OCI-LY1 (cell line): ENCODE data around the gene SPRR1B.

Experiments used
- H2AFZ ChIP-seq: fragments of 200-600 bp; sonication (generic), shearing (Covaris generic); 2 replicates; pipeline ENCODE4 v1.6.0; 2014; ENCODE audit warnings: antibody characterized with exemption, mild to moderate bottlenecking, low read length
- H3F3A ChIP-seq: fragments of 200-600 bp; sonication (generic), shearing (Covaris generic); 2 replicates; pipeline ENCODE4 v1.6.0; 2014; ENCODE audit warnings: mild to moderate bottlenecking, antibody characterized with exemption, low read length, moderate library complexity; ENCODE audit not compliant: insufficient read depth
- H3K27ac ChIP-seq: fragments of 200-600 bp; sonication (generic); 2 replicates; pipeline ENCODE4 v1.5.1; 2014; ENCODE audit warnings: low read length, mixed run types, mild to moderate bottlenecking, low read depth; ENCODE audit not compliant: poor library complexity, severe bottlenecking
- H3K27me3 ChIP-seq: fragments of 200-600 bp; sonication (generic); 2 replicates; pipeline ENCODE4 v1.6.0; 2014; ENCODE audit warnings: antibody characterized with exemption, mild to moderate bottlenecking, low read length, moderate library complexity; ENCODE audit not compliant: insufficient read depth
- H3K36me3 ChIP-seq: fragments of 200-600 bp; sonication (generic); 2 replicates; pipeline ENCODE4 v1.6.1; 2014; ENCODE audit warnings: mild to moderate bottlenecking, antibody characterized with exemption, low read length, moderate library complexity, mixed read lengths; ENCODE audit not compliant: insufficient read depth
- H3K4me1 ChIP-seq: fragments of 200-600 bp; sonication (generic); 2 replicates; pipeline ENCODE4 v1.5.1; 2014; ENCODE audit warnings: mild to moderate bottlenecking, low read length, moderate library complexity; ENCODE audit not compliant: insufficient read depth, severe bottlenecking
- H3K4me2 ChIP-seq: fragments of 200-600 bp; sonication (generic), shearing (Covaris generic); 2 replicates; pipeline ENCODE4 v1.6.1; 2014; ENCODE audit warnings: low read length
- H3K4me3 ChIP-seq: fragments of 200-600 bp; sonication (generic); 2 replicates; pipeline ENCODE4 v1.5.1; 2014; ENCODE audit warnings: low read length, low read depth, mild to moderate bottlenecking, mixed read lengths; ENCODE audit not compliant: poor library complexity, severe bottlenecking
- H3K79me2 ChIP-seq: fragments of 200-600 bp; shearing (Covaris generic); 2 replicates; pipeline ENCODE4 v1.6.1; 2016; ENCODE audit warnings: mixed run types, low read length, mixed read lengths; ENCODE audit not compliant: insufficient read depth
- H3K9ac ChIP-seq: fragments of 200-600 bp; sonication (generic), shearing (Covaris generic); 2 replicates; pipeline ENCODE4 v1.6.1; 2014; ENCODE audit warnings: mild to moderate bottlenecking, low read length, mixed read lengths
- H3K9me2 ChIP-seq: fragments of 200-600 bp; sonication (generic), shearing (Covaris generic); 2 replicates; pipeline ENCODE4 v1.6.1; 2014; ENCODE audit warnings: low read depth, mild to moderate bottlenecking, low read length, mixed read lengths
- H3K9me3 ChIP-seq: fragments of 200-600 bp; shearing (Covaris generic); 2 replicates; pipeline ENCODE4 v1.6.1; 2014; ENCODE audit warnings: low read length, mixed read lengths
- H4K20me1 ChIP-seq: fragments of 200-600 bp; sonication (generic), shearing (Covaris generic); 2 replicates; pipeline ENCODE4 v1.6.0; 2016; ENCODE audit warnings: mild to moderate bottlenecking, low read length; ENCODE audit not compliant: insufficient read depth
- EZH2 ChIP-seq: fragments of 200-600 bp; sonication (generic), shearing (Covaris generic); IDR thresholded peaks from 2 replicates; pipeline ENCODE4 v1.8.0; 2017; ENCODE audit warnings: borderline replicate concordance, mixed run types, mild to moderate bottlenecking, antibody characterized with exemption, low read length, moderate library complexity, mixed read lengths
- TF ChIP-seq, protein P1 (sequence below): fragments of 200-600 bp; sonication (generic), shearing (Covaris generic); IDR thresholded peaks from 2 replicates; pipeline ENCODE4 v1.5.1; 2017; ENCODE audit warnings: mild to moderate bottlenecking, antibody characterized with exemption, low read length, moderate library complexity, mixed read lengths

The SPRR1B gene

DNA sequence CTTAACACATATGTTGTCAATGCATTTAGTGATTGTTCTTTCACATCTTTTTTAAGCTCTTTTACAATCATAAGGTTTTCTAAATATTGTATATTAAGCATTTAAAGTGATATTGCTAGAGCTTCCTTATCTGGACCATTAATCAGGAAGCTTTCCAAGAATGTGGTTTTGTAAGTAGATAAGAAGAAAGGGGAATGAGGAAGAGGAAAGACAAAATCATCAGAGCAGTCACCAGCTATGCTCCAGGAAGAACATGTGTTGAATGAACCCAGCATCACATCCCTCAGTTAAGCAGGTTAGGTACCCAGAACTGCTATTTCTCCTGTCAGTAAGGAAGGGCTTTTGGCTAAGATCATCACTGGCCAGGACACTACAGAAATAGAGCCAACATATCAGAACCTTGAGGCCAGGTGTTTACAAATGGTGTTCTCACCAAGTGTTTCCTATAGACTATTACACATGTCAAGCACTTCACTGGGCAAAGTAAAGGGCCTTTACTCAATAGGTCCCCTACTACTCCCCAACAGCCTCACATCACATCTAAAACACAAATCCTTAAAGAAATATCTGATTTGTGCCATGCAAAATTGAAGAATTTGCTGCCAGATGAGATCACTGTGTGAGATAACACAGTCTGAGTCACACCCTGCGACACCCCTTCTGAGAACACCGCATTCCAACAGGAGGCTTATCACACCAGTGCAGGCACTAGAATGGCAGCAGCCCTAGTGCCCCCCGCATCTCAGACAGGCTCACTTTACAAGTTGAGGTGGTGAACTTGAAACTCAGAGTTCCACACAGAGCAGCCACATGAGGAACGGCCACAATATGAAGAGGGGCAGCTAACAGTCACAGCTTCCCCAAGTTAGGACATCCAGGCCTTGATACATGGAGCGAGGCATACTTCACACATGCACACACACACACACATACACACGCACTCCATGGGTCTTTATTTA, 28.1 kb downstream of the SPRR1B start:
- H3K79me2 ChIP-seq, result no peaks in the 10 kb centered on the region
- no peaks in the 10 kb centered on the region for H3F3A ChIP-seq
- no peak overlapping the region for H2AFZ ChIP-seq
- H3K27ac ChIP-seq, result no peak overlapping the region
- no peaks in the 10 kb centered on the region for H3K9me2 ChIP-seq
- H3K9ac ChIP-seq, result no peak overlapping the region
- no peaks in the 10 kb centered on the region for H3K27me3 ChIP-seq
- no peak overlapping the region for H3K4me2 ChIP-seq
- no peak for TF ChIP-seq EZH2
- TF ChIP-seq, protein P1, sequence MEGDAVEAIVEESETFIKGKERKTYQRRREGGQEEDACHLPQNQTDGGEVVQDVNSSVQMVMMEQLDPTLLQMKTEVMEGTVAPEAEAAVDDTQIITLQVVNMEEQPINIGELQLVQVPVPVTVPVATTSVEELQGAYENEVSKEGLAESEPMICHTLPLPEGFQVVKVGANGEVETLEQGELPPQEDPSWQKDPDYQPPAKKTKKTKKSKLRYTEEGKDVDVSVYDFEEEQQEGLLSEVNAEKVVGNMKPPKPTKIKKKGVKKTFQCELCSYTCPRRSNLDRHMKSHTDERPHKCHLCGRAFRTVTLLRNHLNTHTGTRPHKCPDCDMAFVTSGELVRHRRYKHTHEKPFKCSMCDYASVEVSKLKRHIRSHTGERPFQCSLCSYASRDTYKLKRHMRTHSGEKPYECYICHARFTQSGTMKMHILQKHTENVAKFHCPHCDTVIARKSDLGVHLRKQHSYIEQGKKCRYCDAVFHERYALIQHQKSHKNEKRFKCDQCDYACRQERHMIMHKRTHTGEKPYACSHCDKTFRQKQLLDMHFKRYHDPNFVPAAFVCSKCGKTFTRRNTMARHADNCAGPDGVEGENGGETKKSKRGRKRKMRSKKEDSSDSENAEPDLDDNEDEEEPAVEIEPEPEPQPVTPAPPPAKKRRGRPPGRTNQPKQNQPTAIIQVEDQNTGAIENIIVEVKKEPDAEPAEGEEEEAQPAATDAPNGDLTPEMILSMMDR, result no peak
- no peaks in the 10 kb centered on the region for H3K4me1 ChIP-seq
- H4K20me1 ChIP-seq, result no peaks in the 10 kb centered on the region
- H3K9me3 ChIP-seq, result no peaks in the 10 kb centered on the region
- H3K4me3 ChIP-seq, result no peak overlapping the region
- no peaks in the 10 kb centered on the region for H3K36me3 ChIP-seq

DNA sequence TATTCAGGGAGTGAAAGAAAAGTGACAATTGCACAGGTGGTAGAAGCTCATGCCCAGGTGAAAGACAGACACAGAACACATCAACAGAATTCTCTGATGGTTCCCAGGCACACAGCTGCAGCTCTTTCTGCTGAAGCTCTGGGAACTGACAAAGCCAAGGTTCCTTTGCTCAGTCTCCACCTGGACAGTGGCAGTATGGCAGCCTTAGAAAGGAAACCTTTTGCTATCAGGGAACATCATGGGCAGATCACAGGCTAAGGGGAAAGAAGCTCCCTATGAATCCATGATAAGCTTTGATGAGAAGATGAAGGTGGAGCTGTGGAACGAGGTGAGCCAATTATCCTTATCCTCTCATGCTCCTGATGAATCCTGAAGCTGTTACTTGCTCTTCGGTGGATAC, 39.2 kb downstream of the SPRR1B start:
- TF ChIP-seq, protein P1, result no peak
- TF ChIP-seq EZH2, result no peak
- no peak overlapping the region for H3K4me3 ChIP-seq
- no peaks in the 10 kb centered on the region for H3F3A ChIP-seq
- no peaks in the 10 kb centered on the region for H3K4me1 ChIP-seq
- no peaks in the 10 kb centered on the region for H3K36me3 ChIP-seq
- H3K9me3 ChIP-seq, result no peaks in the 10 kb centered on the region
- no peaks in the 10 kb centered on the region for H3K9me2 ChIP-seq
- H3K9ac ChIP-seq, result no peak overlapping the region
- no peak overlapping the region for H3K27ac ChIP-seq
- no peaks in the 10 kb centered on the region for H3K79me2 ChIP-seq
- H3K27me3 ChIP-seq, result no peaks in the 10 kb centered on the region
- no peak overlapping the region for H2AFZ ChIP-seq
- H3K4me2 ChIP-seq, result no peak overlapping the region
- H4K20me1 ChIP-seq, result no peaks in the 10 kb centered on the region

DNA sequence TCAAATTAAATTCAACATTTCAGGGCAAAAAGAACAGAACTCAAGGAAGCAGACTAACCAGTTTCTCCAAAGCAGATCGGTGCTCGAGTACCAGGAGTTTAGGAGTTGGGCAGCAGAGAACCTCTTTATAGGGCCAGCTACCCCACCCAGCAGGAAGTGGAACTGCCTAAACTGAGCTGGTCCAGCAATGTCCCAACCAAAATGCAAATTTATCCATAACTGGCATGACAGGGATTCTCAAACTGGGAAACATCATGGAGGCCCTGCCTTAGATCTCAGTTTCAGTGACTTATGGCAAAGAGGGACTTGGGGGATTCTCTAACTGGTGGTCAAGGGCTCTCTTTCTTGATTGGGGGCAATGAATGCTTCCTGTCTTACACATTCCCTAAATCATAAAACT, 40.5 kb downstream of the SPRR1B start, which contains the start of gene SPRR2B:
Gene SPRR2B, minus strand, starts transcription at position 101 of the 400 bp plus-strand sequence. CDS start 772 bp downstream, outside the sequence.
- H3K36me3 ChIP-seq, result no peaks in the 10 kb centered on the region
- H3K27ac ChIP-seq, result no peak within 1 kb of the TSS
- H3K9me3 ChIP-seq, result no peaks in the 10 kb centered on the region
- no peaks in the 10 kb centered on the region for H3F3A ChIP-seq
- no peak within 1 kb of the TSS for H3K4me2 ChIP-seq
- no peaks in the 10 kb centered on the region for H3K4me1 ChIP-seq
- H2AFZ ChIP-seq, result no peak within 1 kb of the TSS
- no peak within 1 kb of the TSS for H3K4me3 ChIP-seq
- no peaks in the 10 kb centered on the region for H3K9me2 ChIP-seq
- H3K79me2 ChIP-seq, result no peaks in the 10 kb centered on the region
- no peaks in the 10 kb centered on the region for H4K20me1 ChIP-seq
- no peaks in the 10 kb centered on the region for H3K27me3 ChIP-seq
- H3K9ac ChIP-seq, result no peak within 1 kb of the TSS
- TF ChIP-seq, protein P1, result no peak
- no peak for TF ChIP-seq EZH2
